ENCODE measurements around the gene DCAF8.

The DCAF8 gene

DNA sequence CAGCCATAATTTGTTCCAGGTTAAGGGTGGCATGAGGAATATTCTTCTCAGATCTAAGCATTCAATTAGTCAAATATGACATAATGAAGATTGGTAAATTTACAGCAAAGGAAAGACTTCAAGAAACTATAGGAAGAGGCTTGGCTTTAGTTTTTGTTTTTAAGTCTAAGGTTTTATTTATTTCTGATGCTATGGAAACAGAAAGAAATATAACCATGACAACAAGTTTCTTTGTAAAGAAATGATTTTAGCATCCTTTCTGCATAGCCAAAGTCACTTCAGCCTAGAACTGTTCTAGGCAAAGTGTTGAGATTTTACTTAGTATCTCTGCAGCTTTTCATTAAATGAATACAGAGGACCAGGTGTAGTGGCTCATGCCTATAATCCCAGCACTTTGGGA lies 29.4 kb downstream of the DCAF8 start:
- DNase-seq, result no peak
- intact Hi-C loops (cut with DNase I), result no loop called here

DNA sequence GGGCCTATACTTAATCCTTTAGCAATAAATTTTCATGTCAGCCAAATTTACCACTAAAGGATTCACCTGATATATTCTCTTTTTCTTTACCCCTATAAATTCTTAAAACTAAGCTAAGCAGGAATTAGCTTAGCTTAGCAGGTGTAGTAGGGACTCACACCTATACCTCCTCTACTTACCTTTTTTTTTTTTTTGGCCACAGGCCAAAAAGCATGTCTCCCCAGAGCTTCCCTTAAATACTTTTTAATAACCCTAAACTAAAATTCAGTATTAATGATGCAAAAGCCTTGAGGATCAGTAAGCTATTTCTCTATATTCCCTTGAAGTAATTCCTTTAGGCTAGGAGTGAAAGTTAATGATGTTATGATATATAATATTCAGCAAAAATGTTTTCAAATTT lies 33.9 kb downstream of the DCAF8 start:
- intact Hi-C loops (cut with DNase I), result no loop called here
- no peak for DNase-seq

DNA sequence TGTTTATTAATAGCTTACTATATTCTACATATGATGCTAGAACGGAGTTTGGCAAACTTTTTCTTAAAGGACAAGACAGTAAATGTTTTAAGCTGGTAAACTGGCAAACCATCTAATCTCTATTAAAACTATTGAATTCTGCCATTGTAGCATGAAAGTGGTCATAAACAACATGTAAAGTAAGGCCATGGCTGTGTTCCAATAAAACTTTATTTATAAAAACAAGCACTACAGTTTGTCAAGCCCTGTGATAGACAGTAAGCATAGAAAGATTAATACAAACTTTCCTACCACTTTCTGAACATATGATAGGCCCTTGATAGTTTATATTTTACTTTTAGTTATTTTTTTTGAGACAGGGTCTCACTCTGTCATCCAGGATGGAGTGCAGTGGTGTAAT lies 34.8 kb downstream of the DCAF8 start:
- intact Hi-C loops (cut with DNase I), result no loop called here
- DNase-seq, result no peak

DNA sequence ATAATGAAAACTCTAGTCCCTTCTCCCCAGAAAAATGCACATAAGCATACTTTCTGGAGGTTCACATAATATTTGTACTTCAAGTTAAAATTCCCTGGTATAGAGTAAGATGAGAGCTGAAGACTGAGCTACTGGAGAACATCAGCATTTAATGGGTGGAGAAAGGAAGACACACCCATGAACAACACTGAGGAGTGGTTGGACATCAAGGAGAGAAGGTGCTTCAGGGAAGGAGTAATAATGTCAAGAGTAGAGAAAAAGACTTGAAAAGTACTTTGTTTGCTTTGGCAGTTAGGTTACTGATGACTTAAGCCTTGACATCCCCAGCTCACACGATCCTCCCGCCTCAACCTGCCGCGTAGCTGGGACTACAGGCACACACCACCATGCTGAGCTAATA lies 35.3 kb downstream of the DCAF8 start:
- DNase-seq, result no peak
- intact Hi-C loops (cut with DNase I), result no loop called here

DNA sequence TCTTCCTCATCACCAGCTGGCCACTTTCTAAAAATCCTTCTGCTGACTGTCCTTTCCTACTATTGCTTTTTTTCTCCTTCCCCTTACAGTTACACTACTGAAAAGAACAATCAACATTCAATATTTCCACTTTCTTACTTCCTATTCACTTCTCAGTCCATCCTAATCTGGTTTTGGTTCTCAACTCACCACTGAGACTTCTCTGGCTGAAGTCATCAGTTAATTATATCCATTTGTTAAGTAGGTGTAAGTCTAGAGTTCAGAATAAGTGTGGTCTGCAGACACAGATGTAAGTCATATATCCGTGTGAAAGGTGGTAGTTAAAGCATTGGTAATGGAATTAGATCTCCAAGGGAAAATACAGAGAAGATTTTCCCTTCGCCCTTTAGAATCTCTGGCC lies 35.7 kb downstream of the DCAF8 start:
- DNase-seq, result no peak
- intact Hi-C loops (cut with DNase I), result no loop called here

DNA sequence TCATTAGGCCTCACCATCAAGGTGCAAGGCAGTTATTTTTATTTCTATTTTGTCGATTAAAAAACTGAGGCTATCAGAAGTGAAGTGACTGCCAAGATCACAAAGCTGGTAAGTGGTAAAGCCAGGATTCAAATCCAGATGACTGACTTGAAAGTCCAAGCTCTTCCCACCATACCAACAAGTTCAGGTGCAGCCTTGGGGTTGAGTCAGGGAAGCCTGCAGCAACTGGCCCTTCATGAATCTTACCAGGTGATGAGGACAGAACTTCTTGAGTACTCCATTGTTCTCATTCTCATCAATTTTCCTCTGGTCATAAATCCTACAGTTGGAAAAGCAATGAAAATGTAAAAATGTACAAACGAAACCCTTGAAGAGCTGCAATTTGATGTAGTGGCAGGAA lies 37.0 kb downstream of the DCAF8 start:
- no peak for DNase-seq
- intact Hi-C loops (cut with DNase I), result no loop called here

DNA sequence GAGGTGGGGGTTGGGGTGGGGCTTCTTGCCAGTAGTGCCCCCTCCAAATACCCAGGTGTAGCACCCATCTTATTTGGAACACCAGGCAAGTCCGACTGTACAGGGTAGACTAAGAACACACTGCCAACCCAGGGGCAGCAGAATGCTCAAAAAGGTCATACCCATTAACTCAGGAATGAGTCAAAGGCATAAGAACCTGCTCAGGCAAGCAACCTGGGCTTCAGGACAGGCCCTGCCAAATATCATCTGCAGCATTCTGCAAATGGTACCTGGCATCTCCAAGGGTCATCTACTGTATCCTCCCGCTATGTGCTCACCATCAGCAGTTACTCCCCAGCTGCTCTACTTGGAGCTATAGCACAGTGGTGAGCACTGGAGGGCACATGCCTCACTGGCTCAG lies 37.7 kb downstream of the DCAF8 start:
- intact Hi-C loops (cut with DNase I), result no loop called here
- no peak for DNase-seq

DNA sequence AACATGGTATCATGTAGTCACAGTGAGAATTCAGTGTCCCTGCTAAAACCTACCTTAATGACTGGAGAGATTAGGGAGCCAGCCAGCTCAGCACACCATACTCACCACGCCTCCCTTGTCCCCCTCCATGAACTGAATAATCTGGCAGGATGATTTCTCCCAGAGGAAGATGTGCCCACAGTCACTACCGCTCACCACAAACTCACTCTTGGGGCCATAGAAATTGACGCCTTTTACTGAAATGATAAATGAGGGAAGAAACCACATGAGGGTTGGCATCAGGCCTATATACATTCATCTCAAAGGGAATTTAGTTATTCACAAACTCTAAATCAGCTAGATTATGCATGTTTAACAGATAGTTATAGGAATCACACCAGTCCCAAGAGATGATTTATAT lies 39.8 kb downstream of the DCAF8 start:
- no peak for DNase-seq
- intact Hi-C loops (cut with DNase I), result no loop called here

DNA sequence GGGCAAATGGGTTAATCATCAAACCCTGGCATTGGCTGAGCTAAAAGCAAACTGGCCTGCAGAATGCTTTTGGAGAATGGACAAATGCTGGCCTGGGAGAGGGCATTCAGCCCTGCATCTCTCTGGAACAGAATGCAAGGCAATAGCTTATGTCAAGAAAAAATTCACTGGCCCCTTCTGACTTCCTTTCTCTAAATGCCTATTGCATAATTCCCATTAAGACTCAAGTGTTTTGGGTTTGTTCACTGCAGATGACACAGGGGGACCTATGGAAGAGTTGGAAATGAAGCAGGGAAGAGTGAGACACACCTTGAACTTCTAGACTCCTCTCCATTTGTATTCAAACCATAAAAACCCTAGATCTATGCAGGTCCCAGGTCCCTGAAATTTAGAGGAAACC lies 41.3 kb downstream of the DCAF8 start:
- no peak for DNase-seq

DNA sequence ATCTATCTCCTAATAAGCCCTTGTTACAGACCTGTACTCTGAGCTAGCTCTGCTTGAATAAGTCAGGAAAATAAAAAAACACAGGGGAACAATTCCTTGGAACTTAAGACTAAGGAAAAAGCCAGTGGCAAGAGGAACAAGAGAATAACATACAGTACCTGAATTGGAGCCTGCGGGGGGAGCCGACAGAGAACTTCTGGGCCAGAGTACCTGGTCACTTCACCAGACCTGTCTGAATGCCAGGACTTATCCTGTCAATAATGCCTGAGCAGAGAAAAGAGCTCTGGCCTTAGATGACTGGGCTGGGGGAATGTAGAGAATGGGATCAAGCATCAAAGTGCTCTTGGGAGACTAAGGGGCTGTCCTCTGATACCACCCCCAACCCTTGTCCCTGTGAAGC lies 42.0 kb downstream of the DCAF8 start:
- DNase-seq, result no peak
- intact Hi-C loops (cut with DNase I), result no loop called here

More for the DNA sequence above, 41.3 kb downstream of the DCAF8 start:
- intact Hi-C loops (cut with DNase I), result no loop called here

DNA sequence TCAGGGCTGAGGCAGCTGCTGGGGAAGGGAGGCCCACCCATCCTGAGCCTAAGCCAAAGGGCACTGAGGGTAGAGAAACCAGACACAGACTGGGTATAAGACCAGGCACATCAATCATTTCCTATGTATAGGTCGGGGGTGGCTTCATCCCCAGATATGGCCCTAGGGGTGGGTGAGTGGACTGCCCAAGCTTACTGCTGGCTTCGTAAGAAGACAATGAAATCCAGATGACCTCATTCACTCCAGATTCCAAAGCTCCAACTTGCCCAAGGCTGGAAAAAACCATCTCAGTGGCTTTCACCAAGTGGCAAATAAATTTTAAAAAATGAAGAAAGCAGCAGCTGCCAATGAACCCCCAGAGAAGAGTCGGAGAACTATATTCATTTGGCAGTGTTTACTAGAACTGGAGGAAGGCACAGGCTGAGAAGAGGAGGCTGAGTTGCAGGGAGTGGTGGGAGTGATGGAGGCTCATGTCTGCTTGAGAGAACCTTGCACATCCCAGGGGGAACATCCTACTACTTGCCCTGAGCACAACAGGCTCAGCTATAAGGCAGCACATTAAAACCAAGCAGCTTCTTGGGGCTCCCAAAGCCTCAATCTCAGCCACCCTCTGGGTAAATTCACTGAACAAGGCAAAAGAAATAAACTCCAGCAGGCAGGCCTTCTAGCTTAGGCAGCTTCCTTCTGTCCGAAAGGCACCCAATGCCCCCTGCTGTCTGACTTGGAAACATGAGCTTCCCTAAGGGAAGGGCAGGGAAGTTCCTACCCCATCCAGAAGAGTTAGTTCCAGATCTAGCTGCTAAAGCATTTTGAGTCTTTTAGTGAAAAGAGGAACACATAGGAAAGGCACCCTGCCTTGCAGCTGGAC lies 43.1 kb downstream of the DCAF8 start:
- DNase-seq, result peak in 8 of 10 donors; percentile 57 to 95 (median 78)
- intact Hi-C loops (cut with DNase I), result loop anchor here (1.0 kb wide), 1 partner anchor 26 kb away; no protein-coding TSS in a partner anchor

DNA sequence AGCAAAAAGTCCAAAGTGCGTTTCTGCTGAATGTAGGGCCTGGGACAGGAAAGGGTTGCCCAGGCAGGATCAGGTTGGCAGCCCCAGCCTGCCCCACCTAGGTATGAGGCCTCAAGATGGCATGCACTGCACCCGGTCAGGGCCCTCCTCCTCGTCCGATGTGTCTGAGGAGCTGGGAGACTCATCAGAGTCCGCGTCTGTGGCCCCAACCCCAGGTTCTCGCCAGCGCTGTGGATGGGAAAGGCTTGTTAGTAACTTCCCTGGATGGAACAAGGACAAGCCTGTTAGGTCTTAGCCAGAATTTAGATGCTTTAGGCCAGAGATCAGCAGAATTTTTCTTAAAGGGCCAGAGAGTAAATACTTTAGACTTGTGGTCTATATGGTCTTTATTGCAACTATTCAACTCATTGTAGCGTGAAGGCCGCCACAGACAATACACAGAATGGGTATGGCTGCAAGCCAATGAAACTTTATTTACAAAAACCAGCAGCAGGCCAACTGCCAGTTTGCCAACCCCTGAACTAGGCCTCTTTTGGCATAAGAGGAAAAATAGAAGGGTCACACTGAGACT lies 44.8 kb downstream of the DCAF8 start:
- intact Hi-C loops (cut with DNase I), result no loop called here
- DNase-seq, result no peak

DNA sequence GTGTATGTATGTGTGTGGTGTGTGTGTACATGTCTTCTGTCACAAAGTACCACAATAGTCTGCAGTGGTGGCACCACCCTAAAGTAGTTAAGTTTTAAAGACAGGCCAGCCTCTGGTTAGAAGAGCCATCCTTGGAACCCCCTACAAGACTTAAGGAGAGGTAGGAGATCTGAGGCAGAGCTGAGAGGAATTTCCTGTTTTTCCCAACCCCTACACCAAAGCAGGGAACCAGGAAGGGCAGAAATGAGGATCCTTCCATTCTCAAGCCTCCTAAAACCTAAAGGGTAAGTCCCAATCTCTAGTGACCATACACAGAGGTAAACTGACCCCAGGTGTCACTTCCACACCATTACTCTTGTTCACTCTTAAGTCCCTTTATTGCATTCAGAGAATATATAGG lies 46.0 kb downstream of the DCAF8 start:
- intact Hi-C loops (cut with DNase I), result no loop called here
- DNase-seq, result no peak

DNA sequence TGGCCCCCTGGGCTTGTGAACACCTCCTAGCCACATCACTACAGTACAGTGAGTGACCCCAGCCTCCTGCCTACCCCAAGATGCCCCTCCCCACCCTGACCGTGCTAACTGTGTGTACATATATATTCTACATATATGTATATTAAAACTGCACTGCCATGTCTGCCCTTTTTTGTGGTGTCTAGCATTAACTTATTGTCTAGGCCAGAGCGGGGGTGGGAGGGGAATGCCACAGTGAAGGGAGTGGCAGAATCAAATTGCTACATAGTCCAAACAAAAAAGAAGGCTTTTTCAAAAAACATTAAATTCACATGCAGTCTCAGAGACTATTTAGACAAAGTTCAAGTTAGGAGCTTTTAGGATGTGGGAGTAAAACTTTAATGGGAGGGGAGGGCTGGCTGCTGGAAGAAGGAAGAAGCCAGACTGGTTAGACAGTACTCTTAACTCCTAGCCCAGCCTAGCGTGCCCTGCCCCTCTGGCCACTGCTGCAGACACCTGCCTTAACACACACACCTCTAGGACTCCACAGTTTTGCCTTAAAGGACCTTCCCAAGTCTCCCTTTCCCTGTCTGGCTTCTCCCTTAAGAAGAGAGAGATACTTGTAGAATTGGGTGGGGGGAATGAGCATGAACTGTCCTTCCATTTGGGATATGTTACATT lies 47.7 kb downstream of the DCAF8 start:
- no peak for DNase-seq
- intact Hi-C loops (cut with DNase I), result no loop called here

DNA sequence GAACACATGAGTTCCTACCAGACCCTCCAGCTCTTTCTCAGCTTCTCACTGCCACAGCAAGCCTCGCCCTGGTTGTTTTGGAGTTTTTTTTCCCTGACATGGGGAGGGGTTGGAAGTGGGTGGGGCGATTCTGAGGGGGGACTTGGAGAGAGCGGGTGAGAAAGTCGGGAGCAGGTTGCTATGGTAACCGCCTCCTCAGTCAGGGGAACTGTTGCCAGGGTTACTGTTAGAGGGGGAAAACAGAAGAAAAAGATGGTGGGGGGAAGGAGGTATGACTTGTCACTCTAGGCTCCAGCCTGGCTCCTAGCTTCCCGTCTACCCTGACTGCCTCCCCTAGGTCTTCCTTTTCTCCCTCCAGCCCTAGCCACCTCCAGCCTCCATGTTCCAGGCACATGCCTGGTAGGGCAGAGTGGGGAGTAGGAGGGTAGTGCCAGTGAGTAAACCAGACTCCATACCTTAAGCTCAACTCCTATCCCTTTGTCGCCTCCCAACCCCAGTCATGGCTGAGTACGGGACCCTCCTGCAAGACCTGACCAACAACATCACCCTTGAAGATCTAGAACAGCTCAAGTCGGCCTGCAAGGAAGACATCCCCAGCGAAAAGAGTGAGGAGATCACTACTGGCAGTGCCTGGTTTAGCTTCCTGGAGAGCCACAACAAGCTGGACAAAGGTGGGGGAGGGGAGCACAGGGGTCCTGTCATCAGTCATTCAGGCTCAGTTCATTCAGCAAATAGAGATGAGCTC lies 51.1 kb downstream of the DCAF8 start:
- intact Hi-C loops (cut with DNase I), result no loop called here
- DNase-seq, result peak in 6 of 10 donors; percentile 59 to 93 (median 76)

DNA sequence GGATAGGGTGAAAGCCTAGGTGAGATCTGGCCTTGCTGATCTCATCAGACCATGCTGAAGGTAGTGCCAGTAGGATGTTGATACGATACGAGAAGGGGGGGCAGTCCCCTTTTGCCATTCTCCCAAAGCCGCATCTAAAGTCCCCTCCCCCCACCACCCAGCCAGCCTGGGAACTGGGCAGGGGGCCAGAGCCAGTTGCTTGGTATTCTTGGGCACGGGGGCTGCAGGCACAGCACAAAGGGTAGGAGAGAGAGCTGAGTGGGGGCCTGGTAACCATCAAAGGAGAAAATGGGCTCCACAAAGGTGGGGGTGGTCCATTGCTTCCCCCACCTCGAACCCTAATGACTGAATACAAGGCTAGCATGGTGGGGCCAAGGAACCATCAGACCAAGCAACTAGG lies 51.8 kb downstream of the DCAF8 start:
- peak in 2 of 10 donors; percentile 45 to 86 for DNase-seq
- intact Hi-C loops (cut with DNase I), result no loop called here

DNA sequence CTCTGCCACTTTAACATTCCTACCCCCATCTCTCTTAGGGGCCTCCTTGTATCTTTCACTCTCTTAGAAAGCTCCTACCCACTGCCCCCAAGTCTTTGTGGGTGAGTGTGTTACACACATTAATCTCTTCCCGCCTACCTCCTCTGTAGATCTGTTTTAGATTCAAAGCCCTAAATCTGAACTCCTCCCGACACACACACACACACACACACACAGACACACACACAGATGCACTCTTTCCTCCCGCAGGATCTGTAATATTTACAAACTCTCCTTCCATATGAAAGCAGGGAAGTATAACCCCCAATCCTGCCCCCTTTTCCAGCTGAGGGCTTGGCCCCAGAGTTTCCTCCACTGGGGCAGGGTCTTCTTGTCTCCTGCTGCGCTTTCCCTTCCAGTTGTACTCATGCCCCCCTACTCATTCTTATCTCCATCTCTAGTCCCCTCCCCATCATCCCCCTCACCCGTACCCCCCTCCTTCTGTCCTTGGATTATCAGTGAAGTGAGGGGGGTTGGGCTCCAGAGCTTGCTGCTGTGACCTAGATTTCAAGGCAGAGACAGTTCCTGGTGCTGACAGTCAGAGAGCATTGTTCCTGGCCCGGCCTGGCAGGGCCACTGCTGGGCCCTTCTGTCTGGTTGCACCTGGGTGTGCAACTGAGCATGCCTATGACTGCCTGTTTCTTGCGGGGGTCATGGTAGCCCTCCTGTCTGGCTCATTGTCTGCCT lies 52.9 kb downstream of the DCAF8 start:
- peak in 6 of 10 donors; percentile 43 to 85 (median 55) for DNase-seq
- intact Hi-C loops (cut with DNase I), result loop anchor here (5.0 kb wide), 1 partner anchor 43 kb away; no protein-coding TSS in a partner anchor

DNA sequence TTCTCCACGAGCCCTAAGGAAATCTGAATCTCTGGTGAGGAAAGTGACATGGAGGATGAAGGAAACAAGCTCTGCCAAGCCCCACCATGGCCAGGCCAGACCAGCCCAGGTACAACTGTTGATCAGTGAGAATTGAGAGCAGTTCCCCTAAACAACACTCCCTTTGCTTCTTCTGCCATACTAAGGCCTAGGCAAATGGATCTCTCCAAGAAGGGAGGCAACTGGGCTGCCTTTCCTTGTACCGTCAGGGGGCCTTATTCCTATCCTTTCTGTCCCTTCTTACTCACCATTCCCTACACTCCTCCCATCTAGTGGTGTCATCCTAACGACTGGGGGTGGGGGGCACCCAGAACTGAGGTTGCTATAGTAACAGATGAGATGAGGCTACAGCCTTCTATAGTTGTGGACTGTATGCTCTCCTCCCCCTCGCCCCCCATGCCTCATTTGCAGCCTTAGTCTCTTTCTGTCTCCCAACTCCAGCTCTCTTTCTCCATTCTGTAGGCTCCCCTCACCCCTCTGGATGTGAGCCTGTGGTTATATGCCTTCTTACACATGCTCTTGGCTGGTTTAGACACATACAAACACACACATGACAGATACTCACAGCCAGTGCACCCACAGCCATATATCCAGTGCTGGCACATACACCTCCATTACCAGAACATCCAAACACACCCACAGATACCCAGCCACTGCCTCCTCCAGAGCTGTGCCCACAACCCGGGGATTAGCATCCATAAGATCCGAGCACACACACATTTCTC lies 53.6 kb downstream of the DCAF8 start:
- intact Hi-C loops (cut with DNase I), result loop anchor here (5.0 kb wide), 1 partner anchor 44 kb away; no protein-coding TSS in a partner anchor

More for the DNA sequence above, 53.6 kb downstream of the DCAF8 start:
- DNase-seq, result no peak

Measured in posterior cingulate gyrus (tissue), 11 donors.